ENCODE data around the gene USP6NL.

DNA sequence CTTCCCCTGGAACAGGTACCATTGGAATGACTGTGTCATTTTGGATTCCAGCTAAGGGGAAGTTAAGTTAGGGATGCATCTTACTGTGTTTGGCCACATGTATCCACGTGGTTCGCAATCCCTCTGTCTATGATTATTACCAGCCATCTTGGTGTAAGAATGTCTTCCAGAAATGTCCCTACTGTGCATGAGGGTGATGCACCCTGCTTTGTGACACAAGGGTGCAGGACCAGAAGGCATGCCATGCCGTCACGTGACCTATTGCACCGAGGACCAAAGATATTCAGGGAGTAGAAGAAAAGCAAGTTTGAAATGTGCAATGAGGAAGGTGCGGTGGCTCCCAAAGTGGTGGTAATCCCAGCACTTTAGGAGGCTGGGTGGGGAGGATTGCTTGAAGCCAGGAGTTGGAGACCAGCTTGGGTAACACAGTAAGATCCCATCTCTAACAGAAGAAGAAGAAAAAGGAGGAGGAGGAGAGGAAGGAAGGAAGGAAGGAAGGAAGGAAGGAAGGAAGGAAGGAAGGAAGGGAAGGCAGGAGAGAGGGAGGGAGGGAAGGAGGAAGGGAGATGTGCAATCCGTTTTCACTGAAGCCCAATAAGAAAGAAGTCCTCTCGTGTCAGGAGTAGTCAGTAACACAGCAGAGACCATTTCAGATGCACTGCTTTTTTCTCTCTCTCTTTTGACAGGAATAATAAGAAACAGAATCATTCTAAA, 42.5 kb upstream of the USP6NL start:
- TF ChIP-seq, protein P1, sequence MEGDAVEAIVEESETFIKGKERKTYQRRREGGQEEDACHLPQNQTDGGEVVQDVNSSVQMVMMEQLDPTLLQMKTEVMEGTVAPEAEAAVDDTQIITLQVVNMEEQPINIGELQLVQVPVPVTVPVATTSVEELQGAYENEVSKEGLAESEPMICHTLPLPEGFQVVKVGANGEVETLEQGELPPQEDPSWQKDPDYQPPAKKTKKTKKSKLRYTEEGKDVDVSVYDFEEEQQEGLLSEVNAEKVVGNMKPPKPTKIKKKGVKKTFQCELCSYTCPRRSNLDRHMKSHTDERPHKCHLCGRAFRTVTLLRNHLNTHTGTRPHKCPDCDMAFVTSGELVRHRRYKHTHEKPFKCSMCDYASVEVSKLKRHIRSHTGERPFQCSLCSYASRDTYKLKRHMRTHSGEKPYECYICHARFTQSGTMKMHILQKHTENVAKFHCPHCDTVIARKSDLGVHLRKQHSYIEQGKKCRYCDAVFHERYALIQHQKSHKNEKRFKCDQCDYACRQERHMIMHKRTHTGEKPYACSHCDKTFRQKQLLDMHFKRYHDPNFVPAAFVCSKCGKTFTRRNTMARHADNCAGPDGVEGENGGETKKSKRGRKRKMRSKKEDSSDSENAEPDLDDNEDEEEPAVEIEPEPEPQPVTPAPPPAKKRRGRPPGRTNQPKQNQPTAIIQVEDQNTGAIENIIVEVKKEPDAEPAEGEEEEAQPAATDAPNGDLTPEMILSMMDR (IDR thresholded peaks at IDR 0.05), result no peak
- TF ChIP-seq POLR2A (IDR thresholded peaks at IDR 0.05), result no peak

All from testis (tissue), 2 donors.